Activated naive CD4-positive, alpha-beta T cell treated with anti-CD3 and anti-CD28 coated beads, Interleukin-2, amount 50 U/mL, for 16 hours (primary cell): Measurements from ENCODE around the gene GRM3.
"Not testable (repeated sequence)": the region's sequence is repeated elsewhere in the genome, so short reads cannot be mapped to it uniquely, and the experiment has no call there.

Source experiments
- DNase-seq: peaks from one replicate; pipeline ENCODE4 v3.0.0-alpha.2; 2020

GRM3 gene

GRCh38 chr7:86643561-86644281 is at the start of gene GRM3:
TSS of gene GRM3 (plus strand) at chr7:86643909. CDS start at chr7:86765146, 121,237 bp downstream.
- no peak for DNase-seq

- no peak for DNase-seq
These were observed 45.4 kb upstream of the GRM3 start for GRCh38 chr7:86598311-86598710.

- no peak for DNase-seq
These were observed 45.0 kb upstream of the GRM3 start for GRCh38 chr7:86598721-86599120.

- no peak for DNase-seq
These were observed 43.0 kb upstream of the GRM3 start for GRCh38 chr7:86600506-86601290.

- DNase-seq = not testable (repeated sequence)
These were observed 28.0 kb upstream of the GRM3 start for GRCh38 chr7:86615711-86616110.

GRCh38 chr7:86644282-86645224 is 844 bp downstream of the GRM3 start:
- no peak for DNase-seq

GRCh38 chr7:86645225-86645608 is 1.5 kb downstream of the GRM3 start:
- no peak for DNase-seq

GRCh38 chr7:86645676-86646276 is 2.1 kb downstream of the GRM3 start:
- DNase-seq = no peak

- no peak for DNase-seq
These were observed 3.8 kb downstream of the GRM3 start for GRCh38 chr7:86647385-86648094.

- DNase-seq = no peak
These were observed 4.5 kb downstream of the GRM3 start for GRCh38 chr7:86648169-86648568.

GRCh38 chr7:86653919-86654659 is 10.4 kb downstream of the GRM3 start:
- DNase-seq = no peak

- no peak for DNase-seq
These were observed 14.2 kb downstream of the GRM3 start for GRCh38 chr7:86657948-86658347.

GRCh38 chr7:86660950-86661462 is 17.3 kb downstream of the GRM3 start:
- DNase-seq = no peak

GRCh38 chr7:86664486-86664885 is 20.8 kb downstream of the GRM3 start:
- DNase-seq = no peak

- DNase-seq = no peak
These were observed 21.3 kb downstream of the GRM3 start for GRCh38 chr7:86664991-86665390.

GRCh38 chr7:86665669-86666068 is 22.0 kb downstream of the GRM3 start:
- DNase-seq = no peak

GRCh38 chr7:86667732-86668131 is 24.0 kb downstream of the GRM3 start:
- no peak for DNase-seq

- DNase-seq = no peak
These were observed 24.6 kb downstream of the GRM3 start for GRCh38 chr7:86668315-86668714.

GRCh38 chr7:86687831-86688230 is 44.1 kb downstream of the GRM3 start:
- no peak for DNase-seq

GRCh38 chr7:86689363-86689762 is 45.7 kb downstream of the GRM3 start:
- DNase-seq = no peak

GRCh38 chr7:86692755-86693154 is 49.0 kb downstream of the GRM3 start:
- DNase-seq = no peak
